GM10266 (cell line): ENCODE results near the gene PLEKHA4.
"Not testable (repeated sequence)": the region's sequence is repeated elsewhere in the genome, so short reads cannot be mapped to it uniquely, and the experiment has no call there.

Source experiments
- DNase-seq: peaks from one replicate; pipeline ENCODE4 v3.0.0; 2012; ENCODE audit errors: extremely low spot score
- TF ChIP-seq, protein P1 (sequence below): IDR thresholded peaks from 2 replicates; pipeline ENCODE4 v1.5.1; 2012; ENCODE audit warnings: mild to moderate bottlenecking, low read depth; ENCODE audit not compliant: control insufficient read depth, insufficient read depth; ENCODE audit errors: missing control alignments

Gene PLEKHA4

DNA sequence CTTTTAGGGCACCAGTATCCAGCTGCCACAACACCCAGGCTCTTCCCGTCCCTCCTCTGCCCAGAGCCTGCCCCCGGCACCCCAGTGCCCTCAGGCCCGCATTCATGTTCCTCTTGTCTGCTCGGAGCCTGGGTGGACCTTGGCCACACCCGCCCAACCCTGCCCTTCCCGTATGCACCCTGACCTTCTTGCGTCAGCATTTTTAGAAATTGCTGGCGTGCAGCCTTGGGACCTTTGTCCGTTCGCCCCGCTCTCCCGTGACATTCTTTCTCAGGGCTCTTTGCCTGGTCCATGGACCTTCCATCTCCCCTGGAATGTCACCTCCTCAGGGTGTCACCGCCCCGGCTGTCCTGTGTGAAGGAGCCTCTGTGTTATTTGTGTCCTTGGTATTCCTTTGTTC lies 39.3 kb upstream of the PLEKHA4 start:
- DNase-seq = no peak
- TF ChIP-seq, protein P1, sequence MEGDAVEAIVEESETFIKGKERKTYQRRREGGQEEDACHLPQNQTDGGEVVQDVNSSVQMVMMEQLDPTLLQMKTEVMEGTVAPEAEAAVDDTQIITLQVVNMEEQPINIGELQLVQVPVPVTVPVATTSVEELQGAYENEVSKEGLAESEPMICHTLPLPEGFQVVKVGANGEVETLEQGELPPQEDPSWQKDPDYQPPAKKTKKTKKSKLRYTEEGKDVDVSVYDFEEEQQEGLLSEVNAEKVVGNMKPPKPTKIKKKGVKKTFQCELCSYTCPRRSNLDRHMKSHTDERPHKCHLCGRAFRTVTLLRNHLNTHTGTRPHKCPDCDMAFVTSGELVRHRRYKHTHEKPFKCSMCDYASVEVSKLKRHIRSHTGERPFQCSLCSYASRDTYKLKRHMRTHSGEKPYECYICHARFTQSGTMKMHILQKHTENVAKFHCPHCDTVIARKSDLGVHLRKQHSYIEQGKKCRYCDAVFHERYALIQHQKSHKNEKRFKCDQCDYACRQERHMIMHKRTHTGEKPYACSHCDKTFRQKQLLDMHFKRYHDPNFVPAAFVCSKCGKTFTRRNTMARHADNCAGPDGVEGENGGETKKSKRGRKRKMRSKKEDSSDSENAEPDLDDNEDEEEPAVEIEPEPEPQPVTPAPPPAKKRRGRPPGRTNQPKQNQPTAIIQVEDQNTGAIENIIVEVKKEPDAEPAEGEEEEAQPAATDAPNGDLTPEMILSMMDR = no peak

DNA sequence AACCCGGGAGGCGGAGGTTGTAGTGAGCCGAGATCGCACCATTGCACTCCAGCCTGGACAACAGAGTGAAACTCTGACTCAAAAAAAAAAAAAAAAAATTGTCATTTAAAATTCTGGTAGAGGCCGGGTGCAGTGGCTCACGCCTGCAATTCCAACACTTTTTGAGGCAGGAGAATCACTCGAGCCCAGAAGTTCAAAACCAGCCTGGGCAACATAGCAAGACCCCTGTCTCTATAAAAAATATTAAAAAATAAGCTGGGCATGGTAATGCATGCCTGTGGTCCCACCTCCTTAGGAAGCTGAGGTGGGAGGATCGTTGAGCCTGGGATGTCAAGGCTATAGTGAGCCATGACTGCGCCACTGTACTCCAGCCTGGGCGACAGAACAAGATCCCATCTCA lies 37.9 kb upstream of the PLEKHA4 start:
- DNase-seq = no peak
- TF ChIP-seq, protein P1 = no peak

DNA sequence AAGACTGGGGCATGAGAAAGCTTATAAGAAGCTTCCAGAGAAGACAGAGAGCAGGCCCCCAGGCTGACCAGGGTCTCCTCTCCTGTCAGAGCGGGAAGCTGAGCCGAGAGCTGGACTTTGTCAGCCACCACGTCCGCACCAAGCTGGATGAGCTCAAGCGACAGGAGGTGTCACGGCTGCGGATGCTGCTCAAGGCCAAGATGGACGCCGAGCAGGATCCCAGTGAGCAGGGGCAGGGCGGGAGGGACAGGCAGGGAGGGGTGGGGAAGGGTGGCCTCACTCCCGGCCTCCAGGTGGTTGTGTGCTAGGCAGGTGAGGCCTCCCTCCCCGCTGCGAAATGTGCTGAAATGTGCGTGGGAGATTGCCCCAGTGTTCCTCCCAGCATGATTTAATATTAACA lies 37.2 kb upstream of the PLEKHA4 start:
- no peak for DNase-seq
- TF ChIP-seq, protein P1 = no peak

DNA sequence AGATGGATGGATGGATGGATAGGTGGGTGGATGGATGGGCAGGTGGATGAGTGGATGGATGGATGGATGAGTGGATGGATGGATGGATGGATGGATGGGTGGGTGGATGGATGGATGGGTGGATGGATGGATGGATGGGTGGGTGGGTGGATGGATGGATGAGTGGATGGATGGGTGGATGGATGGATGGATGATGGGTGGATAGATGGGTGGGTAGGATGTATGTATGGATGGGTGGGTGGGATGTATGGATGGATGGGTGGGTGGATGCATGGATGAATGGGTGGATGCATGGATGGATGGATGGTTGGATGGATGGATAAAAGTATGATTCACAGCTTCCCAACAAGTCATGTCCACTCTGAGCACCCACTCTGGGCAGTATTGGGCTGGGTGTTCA lies 35.4 kb upstream of the PLEKHA4 start:
- DNase-seq = not testable (repeated sequence)

DNA sequence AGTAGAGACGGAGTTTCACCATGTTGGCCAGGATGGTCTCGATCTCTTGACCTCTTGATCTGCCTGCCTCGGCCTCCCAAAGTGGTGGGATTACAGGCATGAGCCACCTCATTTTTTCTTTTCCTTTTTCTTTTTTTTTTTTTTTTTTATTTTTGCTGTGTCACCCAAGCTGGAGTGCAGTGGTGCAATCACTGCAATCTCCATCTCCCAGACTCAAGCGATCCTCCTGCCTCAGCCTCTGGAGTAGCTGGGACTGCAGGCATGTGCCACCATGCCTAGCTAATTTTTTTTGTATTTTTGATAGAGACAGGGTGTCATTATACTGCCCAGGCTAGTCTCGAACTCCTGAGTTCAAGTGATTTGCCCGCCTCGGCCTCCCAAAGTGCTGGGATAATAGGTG lies 33.9 kb upstream of the PLEKHA4 start:
- DNase-seq = not testable (repeated sequence)

DNA sequence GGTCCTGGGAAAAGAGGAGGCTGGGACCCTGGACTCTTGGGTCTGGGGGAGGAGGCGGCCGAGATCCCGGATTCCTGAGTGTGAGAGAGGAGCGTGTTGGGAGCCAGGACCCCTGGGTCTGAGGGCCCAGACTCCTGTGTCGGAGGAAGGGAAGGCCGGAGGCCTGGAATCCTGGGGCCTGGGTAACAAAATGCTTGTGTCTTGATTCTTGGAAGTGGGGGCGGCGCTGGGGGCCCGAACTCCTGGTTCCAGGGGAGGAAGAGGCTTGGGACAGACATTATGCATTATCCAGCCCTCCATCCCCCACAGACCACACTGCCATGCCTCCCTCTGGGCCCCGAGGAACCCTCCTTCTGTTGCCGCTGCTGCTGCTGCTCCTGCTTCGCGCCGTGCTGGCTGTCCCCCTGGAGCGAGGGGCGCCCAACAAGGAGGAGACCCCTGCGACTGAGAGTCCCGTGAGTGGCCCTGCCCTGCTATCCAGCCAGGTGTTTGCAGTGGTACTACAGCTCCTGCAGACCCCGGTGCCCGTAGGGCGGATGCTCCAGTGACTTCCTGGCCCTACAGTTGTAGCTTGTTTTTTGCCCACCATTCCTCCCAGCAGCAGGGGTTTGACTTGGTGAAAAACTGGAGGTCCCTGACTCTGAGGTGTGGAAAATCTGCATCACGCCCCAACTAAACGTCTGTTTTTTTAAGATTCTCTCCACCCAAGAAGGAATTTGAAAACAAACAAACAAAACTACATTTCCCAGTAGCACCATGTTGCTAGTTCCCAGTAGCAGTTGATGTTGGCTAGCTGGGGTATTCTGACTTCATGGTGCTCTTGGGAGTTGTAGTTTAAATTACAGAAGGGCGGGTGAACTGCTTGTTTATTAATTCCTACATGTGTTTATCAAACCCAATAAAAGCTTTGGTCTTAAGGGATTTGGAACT lies 32.3 kb upstream of the PLEKHA4 start:
- peak; percentile 61 for DNase-seq
- TF ChIP-seq, protein P1 = no peak

DNA sequence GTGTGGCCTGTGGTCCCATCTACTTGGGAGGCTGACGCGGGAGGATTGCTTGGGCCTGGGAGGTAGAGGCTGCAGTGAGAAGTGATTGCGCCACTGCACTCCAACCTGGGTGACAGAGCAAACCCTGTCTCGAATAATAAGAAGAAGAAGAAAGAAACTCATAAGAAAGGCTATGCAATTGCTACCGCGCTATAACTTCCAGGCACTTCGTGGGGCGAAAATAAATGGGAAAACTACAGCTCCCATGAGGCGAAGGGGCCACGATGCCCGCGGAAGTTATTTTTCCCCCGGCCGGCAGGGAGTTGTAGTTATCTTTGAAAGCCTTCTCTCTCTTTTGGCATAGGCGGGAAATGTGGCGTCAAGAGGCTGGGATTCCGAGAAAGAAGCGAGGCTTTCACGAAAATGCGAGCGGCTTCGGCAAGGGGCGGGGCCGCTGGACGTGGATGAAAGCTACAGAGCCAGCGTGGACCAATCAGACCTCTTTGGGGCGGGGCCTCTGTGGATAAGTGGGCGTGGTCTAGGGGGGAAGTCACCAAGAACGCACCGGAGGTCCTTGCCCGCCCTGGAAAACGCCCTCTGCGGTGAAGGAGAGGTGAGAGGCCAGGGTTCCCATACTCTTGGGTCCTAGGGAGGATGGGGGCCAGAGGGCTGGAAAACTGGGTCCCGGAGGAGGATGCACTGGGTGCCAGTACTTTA lies 31.5 kb upstream of the PLEKHA4 start, which contains the start of gene NUCB1:
Gene NUCB1 (plus strand): TSS at position 532 of the 696 bp plus-strand sequence. CDS start 485 bp downstream, outside the sequence.
- TF ChIP-seq, protein P1 = no peak

DNA sequence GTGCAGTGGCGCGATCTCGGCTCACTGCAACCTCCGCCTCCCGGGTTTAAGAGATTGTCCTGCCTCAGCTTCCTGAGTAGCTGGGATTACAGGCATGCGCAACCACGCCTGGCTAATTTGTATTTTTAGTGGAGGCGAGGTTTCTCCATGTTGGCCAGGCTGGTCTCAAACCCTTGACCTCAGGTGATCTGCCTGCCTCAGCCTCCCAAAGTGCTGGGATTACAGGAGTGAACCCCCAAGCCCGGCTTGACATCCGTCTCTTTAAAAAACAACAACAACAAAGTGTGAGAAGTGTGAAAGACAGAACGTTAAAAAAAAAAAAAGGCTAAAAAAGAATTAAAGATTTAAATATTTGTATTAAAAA lies 31.0 kb upstream of the PLEKHA4 start:
- DNase-seq = not testable (repeated sequence)

More for the DNA sequence above, 31.5 kb upstream of the PLEKHA4 start, which contains the start of gene NUCB1:
- peak; percentile 97 for DNase-seq
